SKM-1 (cell line): ENCODE measurements around the gene WWP2.

Experiments used
- DNase-seq: peaks from one replicate; lab custom pipeline; 2025; ENCODE audit not compliant: unreplicated experiment; lab: John Stamatoyannopoulos, UW

The WWP2 gene

DNA sequence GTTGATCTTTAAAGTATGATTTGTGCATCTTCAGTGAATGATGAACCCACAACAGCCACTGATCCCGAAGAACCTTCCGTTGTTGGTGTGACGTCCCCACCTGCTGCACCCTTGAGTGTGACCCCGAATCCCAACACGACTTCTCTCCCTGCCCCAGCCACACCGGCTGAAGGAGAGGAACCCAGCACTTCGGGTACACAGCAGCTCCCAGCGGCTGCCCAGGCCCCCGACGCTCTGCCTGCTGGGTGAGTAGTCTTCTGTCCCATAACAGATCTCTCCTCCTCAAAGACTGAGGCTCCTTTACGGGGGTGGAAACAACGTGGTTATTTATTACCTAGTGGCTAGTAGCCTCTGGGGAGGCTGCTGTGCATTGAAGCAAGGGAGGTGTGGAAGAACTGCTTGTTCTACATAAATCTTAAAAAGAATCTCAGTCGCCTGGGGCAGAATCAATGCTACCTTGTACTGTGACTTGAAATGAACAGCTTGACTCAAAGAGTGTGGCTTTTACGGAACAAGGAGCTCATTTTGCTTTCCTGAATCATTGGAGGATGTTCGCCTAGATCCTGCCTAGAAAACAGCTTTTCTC lies 126.0 kb downstream of the WWP2 start:
- DNase-seq, result no peak

DNA sequence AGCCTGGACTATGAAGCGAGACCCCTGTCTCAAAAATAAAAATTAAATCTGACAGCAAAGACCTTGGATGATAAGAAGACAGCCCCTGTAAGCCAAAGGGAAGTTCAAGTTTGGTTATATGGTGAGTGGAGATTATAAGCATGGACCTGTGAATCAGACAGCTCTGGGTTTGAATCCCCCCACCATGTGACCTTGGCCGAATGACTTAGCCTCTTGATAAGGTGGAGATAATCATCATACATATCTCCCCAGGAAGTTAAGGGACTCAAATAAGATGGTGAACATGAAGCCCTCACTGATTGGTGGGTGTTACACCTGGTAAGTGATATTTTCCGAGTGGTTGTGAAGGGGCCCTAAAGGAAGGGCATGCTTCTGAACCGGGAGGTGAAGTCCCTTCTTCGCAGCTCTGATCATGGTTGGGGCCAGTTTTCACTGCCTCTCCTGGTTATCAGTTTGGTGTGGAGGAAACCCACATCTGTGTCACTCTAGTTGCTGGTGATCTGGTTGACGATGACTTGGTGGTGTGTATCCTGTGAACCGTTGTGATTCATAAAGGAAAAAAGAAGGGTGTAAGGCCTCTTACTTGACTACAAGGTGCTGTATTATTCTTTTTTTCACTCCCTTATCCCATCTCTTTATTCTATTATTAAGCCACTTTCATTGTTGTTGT lies 127.3 kb downstream of the WWP2 start:
- DNase-seq, result no peak

DNA sequence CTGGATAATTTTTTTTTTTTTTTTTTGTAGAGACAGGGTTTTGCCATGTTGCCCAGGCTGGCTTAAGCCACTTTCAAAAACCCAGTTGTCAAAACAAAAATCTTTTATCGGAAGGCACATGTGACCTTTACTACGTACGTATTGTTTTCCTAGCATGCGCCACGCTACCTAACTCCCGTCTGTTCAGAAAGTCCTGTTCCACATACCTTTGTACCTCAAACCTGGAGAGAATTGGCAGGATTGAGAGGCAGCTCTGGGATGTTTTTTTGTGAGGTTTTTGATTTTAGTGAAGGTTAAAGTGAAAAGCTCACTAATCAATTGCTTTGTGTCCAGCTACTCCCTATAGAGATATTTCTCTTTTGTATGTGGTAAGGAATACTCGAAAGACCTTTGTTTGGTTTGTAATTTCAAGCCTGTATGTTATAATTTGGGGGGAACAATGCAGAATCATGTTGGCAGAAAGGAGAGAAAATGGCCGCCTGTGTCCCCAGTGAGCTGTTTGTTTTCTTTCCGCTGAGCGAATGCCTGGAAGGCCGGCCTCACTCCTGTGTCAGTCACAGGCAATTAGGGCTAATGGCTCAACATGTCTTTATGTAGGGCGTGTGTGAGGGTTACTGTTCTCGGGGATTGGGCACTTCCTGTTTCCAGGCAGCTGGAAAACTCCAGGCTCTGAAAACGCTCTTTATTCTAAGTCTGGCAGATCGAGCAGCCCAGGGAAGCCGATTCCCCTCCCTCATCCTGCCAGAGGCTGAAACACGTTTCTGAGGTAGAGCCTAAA lies 128.2 kb downstream of the WWP2 start:
- no peak for DNase-seq

DNA sequence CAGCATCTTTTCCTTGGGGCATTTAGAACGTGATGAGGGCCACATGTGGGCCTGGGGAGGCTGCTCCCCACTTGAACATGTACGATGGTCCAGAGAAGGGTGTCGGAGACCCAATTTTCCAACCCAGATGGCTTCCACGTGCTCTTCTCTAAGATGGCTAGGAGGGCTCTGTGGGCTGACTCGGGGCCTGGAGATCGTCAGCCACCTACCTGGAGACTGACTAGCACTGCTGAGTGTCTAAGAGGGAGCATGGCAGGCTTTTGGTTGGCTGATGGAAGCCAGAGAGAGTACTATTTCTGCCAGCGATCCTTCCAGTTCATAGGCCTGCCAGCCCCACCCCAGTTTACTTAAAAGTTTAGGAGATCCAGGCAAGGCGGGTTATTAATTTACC lies 128.8 kb downstream of the WWP2 start:
- DNase-seq, result no peak

DNA sequence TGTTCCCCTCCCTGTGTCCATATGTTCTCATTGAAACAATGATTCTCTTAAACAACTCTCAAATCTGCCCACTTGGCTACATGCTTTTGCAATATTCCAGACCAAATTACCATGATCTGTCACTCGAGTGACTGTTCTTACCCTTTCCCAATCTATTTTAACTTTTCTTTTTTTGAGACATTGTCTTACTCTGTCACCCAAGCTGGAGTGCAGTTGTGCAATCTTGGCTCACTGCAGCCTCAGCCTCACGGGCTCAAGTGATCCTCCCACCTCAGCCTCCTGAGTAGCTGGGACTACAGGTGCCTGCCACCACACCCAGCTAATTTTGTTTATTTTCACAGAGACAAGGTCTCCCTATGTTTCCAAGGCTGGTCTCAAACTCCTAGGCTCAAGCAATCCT lies 130.2 kb downstream of the WWP2 start:
- no peak for DNase-seq

DNA sequence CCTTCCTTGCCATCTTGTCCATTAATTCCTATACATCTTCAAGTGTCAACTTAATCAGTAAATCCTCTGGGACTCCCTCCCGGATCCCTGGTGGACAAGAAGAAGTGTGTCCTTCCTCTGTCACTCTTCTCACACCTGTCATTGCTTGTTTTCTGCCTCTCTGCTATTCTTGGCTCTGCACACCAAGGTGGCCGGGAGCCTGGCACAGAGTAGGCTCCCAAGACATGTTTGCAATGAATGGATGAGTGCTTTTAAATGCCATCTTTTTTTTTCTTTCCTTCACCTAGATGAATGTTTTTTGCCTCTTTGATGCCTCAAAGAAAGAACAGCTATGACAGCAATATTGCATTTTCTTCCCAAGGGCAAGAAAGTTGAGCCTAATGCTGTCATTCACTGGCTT lies 131.0 kb downstream of the WWP2 start:
- no peak for DNase-seq

DNA sequence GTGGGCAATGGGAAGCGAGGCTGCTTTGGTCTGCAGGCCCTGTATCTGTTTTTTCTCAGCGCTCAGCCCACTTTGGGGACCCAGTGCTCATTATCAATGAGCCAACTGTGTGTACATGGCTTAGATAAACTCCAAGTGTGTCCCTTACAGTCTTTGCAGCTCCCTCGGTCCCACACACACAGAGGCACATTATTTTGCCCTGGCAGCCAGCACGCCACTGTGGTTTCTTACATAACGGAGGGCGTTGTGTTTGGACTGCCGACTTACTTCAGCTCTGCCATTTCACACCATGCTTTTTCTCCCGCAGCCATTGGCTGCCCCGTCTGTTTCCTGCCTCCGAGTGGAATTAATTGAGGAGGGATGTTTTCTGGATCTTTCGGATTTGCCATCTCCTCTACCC lies 132.5 kb downstream of the WWP2 start:
- DNase-seq, result no peak

DNA sequence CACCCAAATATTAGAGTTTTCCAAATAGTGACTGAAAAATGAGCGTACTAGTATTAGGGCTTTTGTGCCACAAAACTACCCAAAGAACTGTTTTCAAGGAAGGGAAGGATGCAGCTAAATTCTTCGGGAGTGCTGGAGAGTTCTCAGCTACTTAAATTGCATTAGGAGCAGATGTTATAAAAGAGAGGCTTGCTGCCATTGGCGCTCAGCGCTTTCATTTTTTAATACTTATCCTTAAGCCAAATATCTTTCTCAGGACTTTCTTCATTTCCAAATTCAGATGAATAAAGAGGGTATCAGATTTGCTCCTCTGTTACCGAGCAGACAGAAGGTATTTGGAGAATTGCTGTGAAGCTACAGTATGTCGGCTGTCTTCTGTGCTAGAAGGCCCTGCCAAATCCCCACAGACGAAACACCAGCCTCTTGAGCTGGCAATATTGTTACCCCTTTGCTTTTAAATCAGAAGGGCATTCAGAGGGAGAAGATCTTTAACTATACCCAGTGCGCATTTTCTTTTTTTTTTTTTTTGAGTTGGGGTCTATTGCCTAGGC lies 141.8 kb downstream of the WWP2 start:
- DNase-seq, result no peak

DNA sequence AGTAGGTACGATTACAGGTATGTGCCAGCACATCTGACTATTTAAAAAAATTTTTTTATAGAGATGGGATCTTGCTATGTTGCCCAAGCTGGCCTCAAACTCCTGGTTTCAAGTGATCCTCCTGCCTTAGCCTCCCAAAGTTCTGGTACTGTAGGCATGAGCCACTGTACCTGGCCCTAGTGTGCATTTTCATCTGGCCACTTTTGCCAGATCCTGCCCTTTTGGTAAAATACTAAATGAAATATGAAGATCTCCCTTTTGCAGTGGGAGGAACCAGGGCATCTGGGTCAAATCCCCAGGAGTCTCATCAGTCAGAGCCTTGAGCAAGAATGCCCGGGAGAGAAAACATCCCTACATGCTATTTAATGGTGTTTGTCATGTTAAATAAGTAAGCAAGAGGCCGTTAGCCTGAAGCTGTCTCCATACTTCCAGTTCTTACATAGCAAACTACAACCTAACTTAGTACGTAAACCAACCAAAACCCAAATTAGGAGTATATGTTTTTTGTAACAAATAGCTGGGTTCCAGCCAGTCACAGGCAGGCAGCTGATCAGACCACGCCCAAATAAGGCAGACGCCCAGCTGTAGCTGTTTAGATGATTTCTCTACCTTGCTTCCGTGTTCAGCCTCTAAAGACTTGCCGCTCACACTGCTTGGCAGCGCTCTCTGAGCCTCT lies 142.5 kb downstream of the WWP2 start:
- DNase-seq, result no peak

DNA sequence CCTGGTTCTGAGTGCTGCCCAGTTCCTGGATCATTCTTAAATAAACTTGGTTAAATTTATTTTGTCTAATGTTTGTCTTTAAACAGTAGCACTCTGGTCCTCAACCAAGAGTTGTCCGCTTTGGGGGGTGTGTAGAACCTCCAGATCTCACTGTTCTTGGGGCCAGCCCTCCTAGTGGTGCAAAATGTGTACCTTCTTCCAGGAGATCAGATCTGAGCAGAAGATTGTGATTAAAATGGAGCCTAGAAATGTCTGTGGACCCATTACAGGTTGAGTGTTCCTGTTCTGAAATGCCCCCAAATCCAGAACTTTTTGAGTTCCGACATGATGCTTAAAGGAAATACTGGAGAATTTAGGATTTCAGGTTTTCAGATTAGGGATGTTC lies 143.0 kb downstream of the WWP2 start:
- DNase-seq, result no peak

DNA sequence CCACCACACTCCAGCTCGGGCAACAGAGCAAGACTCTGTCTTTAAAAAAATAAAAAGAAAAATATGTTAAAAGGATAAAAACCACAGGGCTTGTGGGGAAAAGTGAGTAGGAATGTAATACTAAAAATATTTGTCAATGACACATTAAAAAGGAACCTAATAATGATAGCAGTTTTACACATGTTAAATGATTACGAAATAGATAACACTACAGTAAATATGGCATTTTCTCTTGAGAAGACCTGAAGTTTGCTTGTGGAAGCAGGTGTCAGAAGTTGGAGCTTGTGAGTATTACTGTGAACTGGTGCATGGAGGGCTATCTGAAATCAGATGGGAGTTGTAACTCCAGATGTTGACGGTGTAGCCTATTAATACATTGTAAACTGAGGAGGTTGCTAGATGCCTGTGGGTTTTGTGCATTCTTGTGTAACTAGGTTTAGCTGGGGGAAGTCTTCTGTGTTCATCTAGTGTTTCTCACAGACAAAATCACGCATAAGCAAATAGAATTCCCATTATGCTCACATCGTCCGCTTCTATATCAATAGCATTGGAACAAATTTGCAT lies 144.8 kb downstream of the WWP2 start:
- DNase-seq, result no peak

DNA sequence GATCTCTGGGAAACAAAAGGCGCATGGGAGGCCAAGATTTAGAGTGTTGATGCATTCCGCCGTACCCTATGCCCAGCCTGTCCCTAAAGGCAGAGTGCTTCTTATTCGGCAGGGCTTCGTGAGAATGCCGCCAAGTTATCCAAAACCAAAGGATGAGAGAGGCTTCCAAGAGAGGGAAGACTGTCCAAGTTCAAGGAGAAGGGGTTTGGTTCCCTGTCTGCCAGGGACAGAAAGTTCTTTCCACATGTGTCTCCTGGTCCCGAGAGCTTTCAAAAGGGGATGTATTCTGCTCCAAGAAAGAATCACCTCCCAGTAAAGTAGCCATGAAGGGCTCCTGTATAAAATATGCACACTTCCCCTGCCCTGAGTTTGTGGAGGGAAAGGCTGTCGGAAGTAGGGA lies 146.9 kb downstream of the WWP2 start:
- no peak for DNase-seq

DNA sequence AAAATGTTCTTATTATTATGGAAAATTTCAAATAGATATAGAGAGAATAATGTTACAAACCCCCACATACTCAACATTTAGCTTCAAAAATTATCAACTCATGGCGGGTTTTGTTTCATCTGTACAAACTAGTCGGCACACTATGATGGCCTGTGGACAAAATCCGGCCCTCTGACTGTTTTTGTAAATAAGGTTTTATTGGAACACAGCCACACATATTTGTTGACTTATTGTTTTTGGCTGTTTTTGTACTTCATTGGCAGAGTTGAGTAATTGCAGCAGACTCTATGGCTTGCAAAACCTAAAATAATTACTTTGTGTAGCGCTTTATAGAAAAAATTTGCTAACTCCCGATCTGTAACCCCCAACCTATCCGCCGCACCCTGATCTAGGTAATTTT lies 147.6 kb downstream of the WWP2 start:
- DNase-seq, result no peak

DNA sequence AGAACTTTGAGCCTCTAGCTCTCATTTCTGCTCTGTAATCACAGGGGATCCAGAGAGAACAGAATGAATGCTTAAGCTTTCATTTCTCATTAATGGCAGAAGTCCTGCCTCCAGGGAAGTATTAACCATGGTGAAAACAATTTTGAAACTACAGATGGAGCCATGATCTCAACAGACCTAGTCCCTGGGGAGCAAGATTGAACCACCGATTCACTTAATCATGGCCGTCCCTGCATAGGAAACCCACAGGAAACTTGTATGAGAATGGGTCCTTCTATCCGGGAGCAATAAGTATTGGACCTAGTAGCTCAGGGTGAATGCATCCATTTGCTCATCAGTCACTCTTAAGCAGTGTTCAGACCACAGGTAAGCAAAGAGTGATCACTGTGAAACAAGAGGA lies 148.8 kb downstream of the WWP2 start:
- no peak for DNase-seq

DNA sequence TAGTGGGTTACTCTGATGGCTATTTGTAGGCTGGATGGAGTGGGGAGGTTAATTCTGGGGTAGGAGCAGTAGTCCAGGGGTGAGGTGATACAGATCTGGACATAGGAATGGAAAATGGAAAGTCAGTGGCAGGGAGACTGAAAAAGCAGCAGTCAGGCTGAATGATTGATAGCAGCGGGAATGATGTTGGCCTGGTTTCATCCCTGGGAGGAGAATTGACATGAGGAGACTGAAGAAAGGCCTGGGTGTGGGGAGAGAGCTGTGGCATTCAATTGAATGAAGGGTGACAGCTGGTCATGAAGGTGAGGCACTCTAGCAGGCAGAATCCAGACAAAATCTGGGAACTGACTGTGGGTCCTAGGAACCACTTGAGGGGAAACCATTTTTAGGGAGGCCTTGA lies 154.3 kb downstream of the WWP2 start:
- DNase-seq, result no peak

DNA sequence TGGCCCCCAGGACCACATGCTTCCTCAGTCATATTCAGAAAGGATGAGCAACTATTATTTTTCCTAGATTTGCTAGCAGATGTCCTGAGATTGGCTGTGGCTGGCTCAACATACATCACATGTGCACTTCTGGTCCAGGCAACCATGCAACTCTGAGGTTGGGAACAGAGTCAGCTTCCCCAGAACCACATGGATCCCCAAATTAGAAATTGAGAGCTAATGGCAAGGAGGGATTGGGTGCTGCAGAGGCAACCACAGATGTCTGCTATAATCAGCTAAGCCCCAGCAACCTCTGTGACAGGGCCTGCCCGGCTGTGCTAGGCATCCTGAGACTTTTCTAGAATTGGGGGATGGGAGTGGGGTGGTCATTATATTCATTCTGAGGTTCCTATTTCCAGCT lies 155.2 kb downstream of the WWP2 start:
- no peak for DNase-seq

DNA sequence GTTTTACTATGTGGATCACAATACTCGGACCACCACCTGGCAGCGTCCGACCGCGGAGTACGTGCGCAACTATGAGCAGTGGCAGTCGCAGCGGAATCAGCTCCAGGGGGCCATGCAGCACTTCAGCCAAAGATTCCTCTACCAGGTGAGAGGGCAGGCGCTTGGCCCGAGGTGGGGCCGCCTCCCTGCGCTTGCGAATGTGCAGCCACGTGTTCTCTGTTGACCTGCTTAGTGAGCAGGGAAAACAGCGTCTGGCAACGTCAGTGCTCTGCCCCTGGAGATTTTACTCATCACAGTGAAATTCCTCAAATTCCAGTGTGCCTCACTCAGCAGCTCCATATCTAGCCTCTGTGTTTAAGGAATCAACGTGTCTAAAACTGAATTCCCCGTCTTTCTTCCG lies 155.6 kb downstream of the WWP2 start:
- no peak for DNase-seq

DNA sequence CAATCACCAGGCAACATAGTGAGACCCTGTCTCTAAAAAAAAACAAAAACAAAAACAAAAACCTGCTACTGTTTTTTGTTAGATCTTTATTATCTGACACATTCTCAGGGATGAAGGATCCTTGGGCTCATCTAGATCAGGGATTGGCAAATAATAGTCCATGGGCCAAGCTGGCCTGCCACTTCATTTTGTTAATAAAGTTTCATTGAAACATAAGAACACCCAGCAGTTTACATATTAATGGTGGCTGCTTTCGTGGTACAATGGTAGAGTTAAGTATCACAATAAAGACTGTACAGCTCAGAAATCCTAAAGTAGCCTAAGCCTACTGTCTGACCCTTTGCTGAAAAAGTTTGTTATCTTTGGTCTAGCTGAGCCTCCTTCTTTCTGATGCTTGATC lies 156.1 kb downstream of the WWP2 start:
- no peak for DNase-seq

DNA sequence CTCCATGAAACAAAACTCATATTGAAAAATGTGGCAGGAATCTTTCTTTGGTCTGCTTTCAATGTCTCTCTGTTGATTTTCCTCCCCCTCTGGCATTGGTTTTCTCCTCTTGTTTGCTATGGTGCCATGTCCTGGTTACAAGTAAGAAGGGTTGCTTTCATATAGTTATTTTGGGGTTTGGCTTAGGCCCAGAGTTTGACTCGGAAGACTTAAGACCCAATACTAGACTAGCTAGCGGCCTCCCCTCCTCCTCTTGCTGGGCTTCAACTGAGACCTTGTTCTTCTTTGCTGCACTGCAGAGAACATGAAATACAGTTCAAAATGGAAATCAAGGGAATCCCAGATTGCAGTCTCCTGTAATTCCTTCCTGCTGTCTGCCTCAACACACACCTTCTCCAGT lies 159.0 kb downstream of the WWP2 start:
- no peak for DNase-seq

DNA sequence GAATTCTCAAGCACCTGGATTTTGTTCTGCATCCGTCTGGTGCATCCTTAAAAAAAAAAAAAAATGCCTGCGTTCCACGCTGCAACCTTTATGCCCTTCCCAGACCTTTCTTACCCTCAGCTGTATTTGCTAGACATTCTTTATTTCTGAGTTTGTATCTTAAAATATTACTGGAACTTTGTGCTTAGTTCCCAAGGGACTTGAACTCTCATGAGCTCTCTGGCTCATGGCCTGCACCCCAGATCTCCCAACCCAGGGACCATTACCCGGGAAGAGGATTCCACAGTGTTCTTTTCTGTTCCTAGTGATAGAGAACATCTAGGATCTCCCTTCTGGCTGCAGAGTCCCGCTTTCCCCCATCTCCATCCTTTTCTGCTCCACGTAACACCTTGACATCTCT lies 160.1 kb downstream of the WWP2 start:
- DNase-seq, result no peak

DNA sequence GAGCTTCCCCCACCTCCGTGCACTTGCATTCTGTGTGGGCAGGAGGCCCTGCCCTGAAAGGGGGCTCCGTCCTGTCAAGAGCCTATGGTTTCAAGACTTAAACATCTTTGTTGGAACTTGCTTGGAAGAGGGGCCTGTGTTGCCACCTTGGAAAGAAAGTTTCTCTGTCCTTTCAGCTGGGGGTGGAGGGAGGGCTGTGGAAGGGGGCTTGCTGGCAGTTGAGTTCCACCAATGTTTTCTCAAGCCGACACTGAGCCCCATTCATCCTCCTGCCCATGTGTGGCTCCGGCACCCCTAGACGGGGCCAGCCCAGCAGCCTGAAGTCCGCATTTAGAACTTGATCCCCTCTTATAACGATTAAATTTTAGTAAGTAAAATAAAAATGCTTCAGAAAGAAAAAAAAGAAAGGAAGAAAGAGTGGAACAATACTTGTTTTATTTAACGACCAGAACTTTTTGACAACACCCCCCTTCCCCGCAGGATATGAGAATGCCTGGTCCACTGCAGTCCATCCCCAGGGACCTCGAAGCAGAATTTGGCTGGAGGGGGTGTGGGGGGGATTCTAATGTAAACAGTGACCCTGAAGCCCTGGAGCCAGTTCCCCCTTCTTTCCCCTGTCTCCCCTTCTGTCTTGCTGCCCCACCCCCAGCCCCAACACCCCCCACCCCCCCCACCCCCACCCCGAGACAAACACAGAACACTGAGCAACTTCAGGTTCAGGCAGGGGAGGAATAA lies 162.1 kb downstream of the WWP2 start:
- no peak for DNase-seq
